ENCODE measurements around the gene UQCRQ. TPM values are rescaled to one million over a fixed set of nuclear protein-coding genes. Genes with fewer than 3 reads are reported as not detected.

The UQCRQ gene
- total RNA-seq, 2 donors from 2014 or later, result 107 to 112 TPM

DNA sequence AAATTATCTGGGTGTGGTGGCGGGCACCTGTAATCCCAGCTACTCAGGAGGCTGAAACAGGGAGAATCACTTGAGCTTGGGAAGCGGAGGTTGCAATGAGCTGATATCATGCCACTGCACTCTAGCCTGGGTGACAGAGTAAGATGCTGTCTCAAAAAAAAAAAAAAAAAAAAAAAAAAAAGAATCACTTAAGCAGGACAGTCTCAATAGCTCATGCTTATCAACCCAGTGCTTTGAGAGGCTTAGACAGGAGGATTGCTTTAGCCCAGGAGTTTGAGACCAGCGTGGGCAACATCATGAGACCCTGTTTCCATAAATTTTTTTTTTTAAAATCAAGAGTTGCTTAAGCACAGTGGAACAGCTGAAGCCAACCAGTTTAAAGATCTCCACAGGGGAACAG, 49.6 kb downstream of the UQCRQ start:
- peaks cover 12% of the 10 kb centered on the region for H3K4me1 Mint-ChIP-seq
- DNase-seq (no peak), ATAC-seq (no peak)
- H3K9me3 ChIP-seq (ENCODE audit: control insufficient read depth, low read length, poor library complexity, severe bottlenecking), result no peaks in the 10 kb centered on the region
- H3K4me3 Mint-ChIP-seq, result no peak overlapping the region
- H3K27me3 Mint-ChIP-seq, result no peaks in the 10 kb centered on the region
- H3K36me3 Mint-ChIP-seq (ENCODE audit: low read depth), result peaks cover 8% of the 10 kb centered on the region
- H3K27ac Mint-ChIP-seq, result peak overlapping the region; percentile 43

Other genes starting within 250 kb of the UQCRQ start
- under 1 TPM in 1 of 2 donors, not detected in 1; 0.20 TPM for gene IL13, start 208.5 kb upstream of the UQCRQ start, total RNA-seq
- gene IL4, start 192.7 kb upstream of the UQCRQ start, total RNA-seq, result not detected
- 10 to 100 TPM; 12.6 to 17.9 TPM for gene KIF3A, start 129.1 kb upstream of the UQCRQ start, total RNA-seq
- 10 to 100 TPM in 1 of 2 donors, 1 to 10 TPM in 1; 8.7 to 13.7 TPM for gene CCNI2, start 119.2 kb upstream of the UQCRQ start, total RNA-seq
- 1 to 10 TPM; 8.0 to 8.8 TPM for gene SEPTIN8, start 89.4 kb upstream of the UQCRQ start, total RNA-seq
- not detected for gene SOWAHA, start 53.3 kb upstream of the UQCRQ start, total RNA-seq
- under 1 TPM in 1 of 2 donors, not detected in 1; 0.20 TPM for gene SHROOM1, start 36.0 kb upstream of the UQCRQ start, total RNA-seq
- under 1 TPM; 0.70 to 0.94 TPM for gene GDF9, start 173 bp upstream of the UQCRQ start, total RNA-seq
- 1 to 10 TPM in 1 of 2 donors, under 1 TPM in 1; 0.47 to 1.0 TPM for gene LEAP2, start 7.0 kb downstream of the UQCRQ start, total RNA-seq
- gene AFF4, start 97.0 kb downstream of the UQCRQ start, total RNA-seq, result 10 to 100 TPM; 69.2 to 74.6 TPM
- 10 to 100 TPM; 12.9 to 18.1 TPM for gene ZCCHC10, start 159.9 kb downstream of the UQCRQ start, total RNA-seq
- gene HSPA4, start 185.4 kb downstream of the UQCRQ start, total RNA-seq, result 10 to 100 TPM; 49.3 to 50.1 TPM